Subcutaneous adipose tissue (tissue), 4 donors: Measurements from ENCODE around the gene CCDC71. TPM values are rescaled to one million over a fixed set of nuclear protein-coding genes. Genes with fewer than 3 reads are reported as not detected.

Experiments
- total RNA-seq, 4 donors: library from RNA; depleted of rRNA; stranded (reverse); fragments of >200 nt; gene quantifications; one replicate each; pipeline ENCODE4 v1.1.0, GENCODE V29; 2016
- TF ChIP-seq, protein P1 (sequence below): fragments of 450-650 bp; IDR thresholded peaks from one replicate; pipeline ENCODE4 v1.5.1; 2016; ENCODE audit warnings: low read depth, mild to moderate bottlenecking, control low read depth, antibody characterized with exemption, moderate library complexity

CCDC71 gene
- total RNA-seq, 4 donors from 2014 or later = 18.3 to 28.3 (median 25.1) TPM

DNA sequence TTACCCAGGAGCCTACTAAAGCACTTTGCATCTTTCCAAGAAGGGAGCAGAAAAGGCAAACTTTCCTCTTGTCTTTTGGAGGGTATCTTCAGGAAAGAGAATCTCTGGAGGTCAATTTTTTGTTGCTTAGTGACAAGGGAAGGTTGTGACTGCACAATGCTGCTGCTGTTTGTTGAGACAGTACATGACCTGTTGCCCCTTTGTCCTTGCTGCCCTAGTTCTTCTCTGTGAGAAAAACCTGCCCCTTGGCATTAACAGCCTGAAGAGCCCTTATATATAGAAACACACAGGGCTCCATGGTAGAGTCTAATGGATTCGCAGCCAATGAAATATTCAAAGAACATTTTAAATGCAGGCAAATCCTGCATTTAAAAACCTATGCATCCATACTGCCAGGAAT lies 25.6 kb upstream of the CCDC71 start:
- TF ChIP-seq, protein P1, sequence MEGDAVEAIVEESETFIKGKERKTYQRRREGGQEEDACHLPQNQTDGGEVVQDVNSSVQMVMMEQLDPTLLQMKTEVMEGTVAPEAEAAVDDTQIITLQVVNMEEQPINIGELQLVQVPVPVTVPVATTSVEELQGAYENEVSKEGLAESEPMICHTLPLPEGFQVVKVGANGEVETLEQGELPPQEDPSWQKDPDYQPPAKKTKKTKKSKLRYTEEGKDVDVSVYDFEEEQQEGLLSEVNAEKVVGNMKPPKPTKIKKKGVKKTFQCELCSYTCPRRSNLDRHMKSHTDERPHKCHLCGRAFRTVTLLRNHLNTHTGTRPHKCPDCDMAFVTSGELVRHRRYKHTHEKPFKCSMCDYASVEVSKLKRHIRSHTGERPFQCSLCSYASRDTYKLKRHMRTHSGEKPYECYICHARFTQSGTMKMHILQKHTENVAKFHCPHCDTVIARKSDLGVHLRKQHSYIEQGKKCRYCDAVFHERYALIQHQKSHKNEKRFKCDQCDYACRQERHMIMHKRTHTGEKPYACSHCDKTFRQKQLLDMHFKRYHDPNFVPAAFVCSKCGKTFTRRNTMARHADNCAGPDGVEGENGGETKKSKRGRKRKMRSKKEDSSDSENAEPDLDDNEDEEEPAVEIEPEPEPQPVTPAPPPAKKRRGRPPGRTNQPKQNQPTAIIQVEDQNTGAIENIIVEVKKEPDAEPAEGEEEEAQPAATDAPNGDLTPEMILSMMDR = no peak

DNA sequence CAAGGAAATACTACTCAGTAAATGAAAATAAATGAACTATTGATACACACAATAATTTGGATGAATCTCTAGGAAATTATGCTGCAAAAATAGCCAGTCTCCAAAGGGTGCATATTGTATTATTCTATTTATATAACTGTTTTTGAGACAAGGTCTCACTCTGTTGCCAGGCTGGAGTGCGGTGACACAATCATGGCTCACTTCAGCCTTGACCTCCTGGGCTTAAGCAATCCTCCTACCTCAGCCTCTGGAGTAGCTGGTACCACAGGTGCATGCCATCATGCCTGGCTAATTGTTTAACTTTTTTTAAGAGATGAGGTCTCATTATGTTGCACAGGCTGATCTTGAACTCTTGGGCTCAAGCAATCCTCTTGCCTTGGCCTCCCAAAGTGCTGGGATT lies 17.7 kb upstream of the CCDC71 start:
- TF ChIP-seq, protein P1 = no peak

DNA sequence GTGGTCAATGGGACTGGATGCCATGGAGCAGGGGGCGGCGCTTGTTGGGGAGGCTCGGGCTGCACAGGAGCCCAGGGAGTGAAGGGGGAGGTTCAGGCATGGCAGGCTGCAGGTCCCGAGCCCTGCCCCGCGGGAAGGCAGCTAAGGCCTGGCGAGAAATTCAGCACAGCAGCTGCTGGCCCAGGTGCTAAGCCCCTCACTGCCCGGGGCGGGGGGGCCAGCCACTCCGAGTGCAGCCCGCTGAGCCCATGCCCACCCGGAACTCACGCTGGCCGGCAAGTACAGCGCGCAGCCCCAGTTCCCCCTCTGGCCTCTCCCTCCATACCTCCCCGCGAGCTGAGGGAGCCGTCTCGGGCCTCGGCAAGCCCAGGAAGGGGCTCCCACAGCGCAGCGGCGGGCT lies 16.6 kb upstream of the CCDC71 start:
- TF ChIP-seq, protein P1 = no peak

DNA sequence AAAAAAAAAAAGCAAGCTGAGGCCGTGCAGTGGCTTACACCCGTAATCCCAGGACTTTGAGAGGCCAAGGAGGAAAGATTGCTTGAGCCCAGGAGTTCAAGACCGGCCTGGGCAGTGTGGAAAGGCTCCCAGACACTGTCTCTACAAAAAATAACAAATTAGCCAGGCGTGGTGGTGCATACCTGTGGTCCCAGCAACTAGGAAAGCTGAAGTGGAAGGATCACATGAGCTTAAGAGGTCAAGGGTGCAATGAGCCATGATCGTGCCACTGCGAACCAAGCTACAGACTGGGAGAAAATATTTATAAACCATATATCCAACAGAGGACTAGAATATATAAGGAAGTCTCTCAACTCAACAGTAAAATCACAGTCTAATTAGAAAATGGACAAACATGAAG lies 15.2 kb upstream of the CCDC71 start:
- TF ChIP-seq, protein P1 = no peak

DNA sequence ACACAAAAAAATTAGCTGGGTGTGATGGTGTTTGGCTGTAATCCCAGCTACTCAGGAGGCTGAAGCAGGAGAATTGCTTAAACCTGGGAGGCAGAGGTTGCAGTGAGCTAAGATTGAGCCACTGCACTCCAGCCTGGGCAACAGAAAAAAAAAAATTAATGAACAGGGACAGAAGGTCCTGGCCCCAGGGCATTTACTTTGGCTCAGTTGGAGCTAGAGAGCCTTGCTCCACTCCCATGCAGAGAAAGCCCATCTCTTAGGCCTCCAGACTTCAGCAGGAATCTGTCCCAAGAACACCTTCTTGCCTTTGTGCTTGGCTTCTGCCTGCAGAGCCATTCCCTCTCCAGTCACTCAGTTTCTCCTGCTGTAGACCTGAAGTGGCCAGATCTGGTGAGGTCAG lies 14.0 kb upstream of the CCDC71 start:
- TF ChIP-seq, protein P1 = no peak

DNA sequence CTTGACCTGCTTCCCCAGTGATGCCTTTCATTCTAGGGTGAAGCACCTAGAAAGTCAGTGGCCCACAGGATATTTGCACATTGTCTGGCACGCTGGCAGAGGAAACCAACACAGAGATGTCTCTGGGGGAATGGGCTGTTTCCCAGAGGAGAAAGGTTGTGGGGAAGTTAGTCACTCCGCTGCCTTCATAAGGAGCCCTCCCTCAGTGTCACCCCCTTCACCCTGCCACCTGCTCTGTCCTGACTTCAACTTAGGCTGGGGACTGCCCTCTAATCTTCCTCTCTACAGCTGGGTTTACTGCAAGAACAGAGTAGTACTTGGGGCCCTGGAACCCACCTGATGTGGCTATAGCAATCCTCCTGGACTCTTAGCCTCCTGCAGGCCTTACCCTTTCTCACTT lies 10.9 kb upstream of the CCDC71 start:
- TF ChIP-seq, protein P1 = no peak

DNA sequence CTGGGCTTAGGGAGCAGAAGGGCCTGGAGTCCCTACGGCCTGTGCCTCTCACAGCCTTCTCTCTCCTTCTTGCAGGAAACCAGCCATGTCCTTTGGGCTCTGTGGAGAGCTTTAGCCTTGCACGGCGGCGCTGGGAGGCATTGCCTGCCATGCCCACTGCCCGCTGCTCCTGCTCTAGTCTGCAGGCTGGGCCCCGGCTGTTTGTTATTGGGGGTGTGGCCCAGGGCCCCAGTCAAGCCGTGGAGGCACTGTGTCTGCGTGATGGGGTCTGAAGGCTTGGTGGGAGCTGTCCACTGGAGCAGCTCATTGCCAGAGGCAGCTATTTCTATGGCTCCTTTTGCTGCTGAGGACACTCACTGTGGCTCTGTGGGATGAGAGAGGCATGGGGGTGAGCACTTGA lies 9.4 kb upstream of the CCDC71 start:
- TF ChIP-seq, protein P1 = no peak
